HG03575 (cell line): Measurements from ENCODE around the gene PHOX2B.
"Not testable (repeated sequence)": the region's sequence is repeated elsewhere in the genome, so short reads cannot be mapped to it uniquely, and the experiment has no call there.

ENCODE experiments used
- ATAC-seq: cut with Tn5 transposase; IDR thresholded peaks from one replicate; pipeline ENCODE4 v1.9.1; 2021; ENCODE audit not compliant: unreplicated experiment, insufficient number of reproducible peaks, low FRiP score; ENCODE audit errors: extremely low read depth

PHOX2B gene

GRCh38 chr4:41718907-41719306 is 29.6 kb downstream of the PHOX2B start:
- no peak for ATAC-seq

- no peak for ATAC-seq
Observed at GRCh38 chr4:41715155-41715554, 33.4 kb downstream of the PHOX2B start.

- ATAC-seq, result no peak
Observed at GRCh38 chr4:41714364-41715000, 34.0 kb downstream of the PHOX2B start.

GRCh38 chr4:41713768-41714167 is 34.8 kb downstream of the PHOX2B start:
- no peak for ATAC-seq

GRCh38 chr4:41712425-41712824 is 36.1 kb downstream of the PHOX2B start:
- ATAC-seq, result no peak

- ATAC-seq, result not testable (repeated sequence)
Observed at GRCh38 chr4:41711654-41712053, 36.9 kb downstream of the PHOX2B start.

- no peak for ATAC-seq
Observed at GRCh38 chr4:41709844-41710481, 38.6 kb downstream of the PHOX2B start.

GRCh38 chr4:41703785-41704184 is 44.7 kb downstream of the PHOX2B start:
- ATAC-seq, result no peak

- ATAC-seq, result no peak
Observed at GRCh38 chr4:41702770-41703169, 45.8 kb downstream of the PHOX2B start.

- no peak for ATAC-seq
Observed at GRCh38 chr4:41701983-41702382, 46.5 kb downstream of the PHOX2B start.

GRCh38 chr4:41696763-41697162 is 51.8 kb downstream of the PHOX2B start:
- no peak for ATAC-seq

GRCh38 chr4:41696131-41696530 is 52.4 kb downstream of the PHOX2B start:
- ATAC-seq, result no peak
